Esophagus squamous epithelium (tissue), 5 donors: ENCODE measurements around the gene TRABD2A. TPM values are rescaled to one million over a fixed set of nuclear protein-coding genes. Genes with fewer than 3 reads are reported as not detected.
A peak's percentile ranks its signal among the peaks of the same experiment; 100 is the strongest.

ENCODE experiments used
- DNase-seq: peaks from one replicate; lab custom pipeline; 2025; lab: John Stamatoyannopoulos, UW
- H3K27ac ChIP-seq, 4 donors: fragments of 200-600 bp; sonication (generic); one replicate each; pipeline ENCODE4 v1.5.1; 2016 to 2019; ENCODE audit warnings: mild to moderate bottlenecking in 1 of 4
- H3K27me3 ChIP-seq, 4 donors: fragments of 200-600 bp; sonication (generic); 1 replicate in 3 of 4; 2 replicates in 1 of 4; pipeline versions ENCODE4 v1.5.1 to v1.6.0; 2017 to 2021; ENCODE audit warnings: antibody characterized with exemption in 1 of 4
- H3K36me3 ChIP-seq, 3 donors: fragments of 200-600 bp; sonication (generic); one replicate each; pipeline ENCODE4 v1.5.1; 2016 to 2019
- H3K4me1 ChIP-seq, 3 donors: fragments of 200-600 bp; sonication (generic); one replicate each; pipeline ENCODE4 v1.5.1; 2017 to 2019
- H3K4me3 ChIP-seq, 4 donors: fragments of 200-600 bp; sonication (generic); 1 replicate in 3 of 4; 2 replicates in 1 of 4; pipeline ENCODE4 v1.5.1; 2016 to 2019; ENCODE audit warnings: mild to moderate bottlenecking in 2 of 4, moderate library complexity in 1 of 4
- H3K9me3 ChIP-seq, 3 donors: fragments of 200-600 bp; sonication (generic); one replicate each; pipeline ENCODE4 v1.5.1; 2016 to 2019
- POLR2A ChIP-seq, 4 donors: fragments of 450-650 bp; IDR thresholded peaks; one replicate each; pipeline ENCODE4 v1.6.1; 2017; ENCODE audit warnings: antibody characterized with exemption in 4 of 4, mild to moderate bottlenecking in 4 of 4, moderate library complexity in 3 of 4
- WGBS, 2 donors: methylation state at CpG; one replicate each; pipeline ENCODE4 v1.1.5; 2018; 5-methylcytosine and 5-hydroxymethylcytosine counted together
- intact Hi-C: fragments of 100-400 bp; cut with DNase I; formaldehyde crosslinking; loops from one replicate; pipeline ENCODE4 v1.15.0; 2022
- total RNA-seq, 4 donors: library from RNA; depleted of rRNA; stranded (reverse); fragments of >200 nt; gene quantifications; one replicate each; pipeline ENCODE4 v1.1.0, GENCODE V29; 2016
- TF ChIP-seq, protein P1 (sequence below), 6 experiments: fragments of 450-650 bp in 4 of 6; fragments of 200-600 bp in 2 of 6; sonication (generic) in 2 of 6; IDR thresholded peaks; one replicate each; pipeline ENCODE4 v1.5.1; 2016 to 2019; ENCODE audit warnings: antibody characterized with exemption in 6 of 6, mild to moderate bottlenecking in 4 of 6, moderate library complexity in 4 of 6
- donor health status: DM: yes; HTN: yes; CAD: no.

TRABD2A gene
- total RNA-seq, 4 donors from 2014 or later = 0.53 to 1.8 (median 0.76) TPM; not detected in 1

DNA sequence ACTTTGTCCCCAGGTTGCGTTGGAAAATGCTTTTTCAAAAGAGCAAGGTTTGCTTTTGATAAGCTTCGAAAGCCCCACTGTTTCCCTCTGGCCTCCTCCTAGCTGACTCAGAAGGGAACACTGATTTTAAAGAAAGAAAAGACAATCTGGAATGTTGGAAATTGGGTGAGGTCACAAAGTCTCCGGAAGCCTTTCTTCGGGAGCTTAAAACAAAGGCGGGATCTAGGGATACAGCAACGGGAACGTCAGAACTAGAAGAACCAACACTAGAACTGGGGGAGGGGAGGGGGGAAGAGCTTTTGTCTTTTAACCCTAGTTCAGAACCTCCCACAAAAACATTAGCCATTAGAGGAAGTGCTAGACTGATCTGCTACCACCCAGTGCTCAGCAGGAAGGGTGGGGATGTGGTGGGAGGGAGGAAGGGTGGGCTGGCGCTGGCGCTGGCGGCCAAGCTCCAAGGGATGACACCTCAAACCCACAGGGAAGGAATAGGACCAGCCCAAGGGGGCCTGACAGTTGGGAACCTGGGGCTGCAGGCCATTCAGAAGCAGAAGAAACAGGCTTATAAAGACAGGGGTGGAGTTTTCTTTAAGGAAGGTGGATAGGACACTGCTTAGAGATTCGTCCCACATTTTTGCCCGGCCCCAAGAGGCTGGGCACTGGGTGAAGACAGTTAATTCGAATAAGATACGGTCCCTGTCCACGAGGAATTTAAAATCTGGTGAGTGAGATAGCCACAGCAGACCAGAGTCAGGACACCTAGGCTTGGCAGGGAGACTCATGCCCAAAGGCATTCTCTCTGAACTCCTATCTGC is 26.2 kb upstream of the TRABD2A start:
- peak; percentile 52 for DNase-seq
- peaks cover 9 to 39% (median 20%) of the 10 kb centered on the region in 3 donors for H3K4me1 ChIP-seq
- peak overlapping the region; percentile 81 to 98 (median 86) for H3K4me3 ChIP-seq
- no peaks in the 10 kb centered on the region for H3K9me3 ChIP-seq
- intact Hi-C loops = no loop called here
- no peaks in the 10 kb centered on the region for H3K36me3 ChIP-seq
- WGBS, 2 donors = 4 to 8% methylated on average over 13 to 14 of the region's 15 CpGs
- TF ChIP-seq, protein P1, sequence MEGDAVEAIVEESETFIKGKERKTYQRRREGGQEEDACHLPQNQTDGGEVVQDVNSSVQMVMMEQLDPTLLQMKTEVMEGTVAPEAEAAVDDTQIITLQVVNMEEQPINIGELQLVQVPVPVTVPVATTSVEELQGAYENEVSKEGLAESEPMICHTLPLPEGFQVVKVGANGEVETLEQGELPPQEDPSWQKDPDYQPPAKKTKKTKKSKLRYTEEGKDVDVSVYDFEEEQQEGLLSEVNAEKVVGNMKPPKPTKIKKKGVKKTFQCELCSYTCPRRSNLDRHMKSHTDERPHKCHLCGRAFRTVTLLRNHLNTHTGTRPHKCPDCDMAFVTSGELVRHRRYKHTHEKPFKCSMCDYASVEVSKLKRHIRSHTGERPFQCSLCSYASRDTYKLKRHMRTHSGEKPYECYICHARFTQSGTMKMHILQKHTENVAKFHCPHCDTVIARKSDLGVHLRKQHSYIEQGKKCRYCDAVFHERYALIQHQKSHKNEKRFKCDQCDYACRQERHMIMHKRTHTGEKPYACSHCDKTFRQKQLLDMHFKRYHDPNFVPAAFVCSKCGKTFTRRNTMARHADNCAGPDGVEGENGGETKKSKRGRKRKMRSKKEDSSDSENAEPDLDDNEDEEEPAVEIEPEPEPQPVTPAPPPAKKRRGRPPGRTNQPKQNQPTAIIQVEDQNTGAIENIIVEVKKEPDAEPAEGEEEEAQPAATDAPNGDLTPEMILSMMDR (IDR thresholded peaks at IDR 0.05) = no peak
- TF ChIP-seq POLR2A (IDR thresholded peaks at IDR 0.05) = peak in 2 of 4 donors; percentile 45 to 55
- H3K27ac ChIP-seq = peak overlapping the region; percentile 97 to 100 (median 98)
- no peaks in the 10 kb centered on the region for H3K27me3 ChIP-seq

GRCh38 chr2:84906108-84906899 is 25.4 kb upstream of the TRABD2A start:
- no peak for TF ChIP-seq POLR2A (IDR thresholded peaks at IDR 0.05)
- TF ChIP-seq, protein P1 (IDR thresholded peaks at IDR 0.05) = no peak
- intact Hi-C loops = no loop called here
- 0 to 2% methylated on average over 27 to 32 of the region's 38 CpGs for WGBS, 2 donors
- no peak for DNase-seq
- no peaks in the 10 kb centered on the region for H3K36me3 ChIP-seq
- peak overlapping the region; percentile 97 to 100 (median 98) for H3K27ac ChIP-seq
- no peaks in the 10 kb centered on the region for H3K27me3 ChIP-seq
- H3K4me3 ChIP-seq = peak overlapping the region; percentile 81 to 98 (median 86)
- H3K9me3 ChIP-seq = no peaks in the 10 kb centered on the region
- H3K4me1 ChIP-seq = peaks cover 9 to 39% (median 20%) of the 10 kb centered on the region in 3 donors

- TF ChIP-seq, protein P1 (IDR thresholded peaks at IDR 0.05) = peak in 2 of 6 experiments; percentile 23 to 27
- peak in 3 of 4 donors; percentile 31 to 99 (median 98) for TF ChIP-seq POLR2A (IDR thresholded peaks at IDR 0.05)
- DNase-seq = peak; percentile 55
Observed at GRCh38 chr2:84905181-84906107, 24.6 kb upstream of the TRABD2A start, which contains the start of gene TMSB10. TSS of gene TMSB10 (plus strand) at chr2:84905656.

GRCh38 chr2:84904717-84905174 is 23.9 kb upstream of the TRABD2A start:
- WGBS, 2 donors = 0% methylated on average over 7 to 11 of the region's 21 CpGs
- H3K36me3 ChIP-seq = no peaks in the 10 kb centered on the region
- DNase-seq = peak; percentile 13
- H3K4me1 ChIP-seq = peaks cover 9 to 39% (median 20%) of the 10 kb centered on the region in 3 donors
- peak overlapping the region; percentile 97 to 100 (median 98) for H3K27ac ChIP-seq
- TF ChIP-seq POLR2A (IDR thresholded peaks at IDR 0.05) = peak in 1 of 4 donors; percentile 14
- TF ChIP-seq, protein P1 (IDR thresholded peaks at IDR 0.05) = no peak
- H3K4me3 ChIP-seq = peak overlapping the region; percentile 81 to 98 (median 86)
- intact Hi-C loops = no loop called here
- H3K9me3 ChIP-seq = no peaks in the 10 kb centered on the region
- H3K27me3 ChIP-seq = no peaks in the 10 kb centered on the region

More at GRCh38 chr2:84905181-84906107, 24.6 kb upstream of the TRABD2A start, which contains the start of gene TMSB10:
- H3K4me1 ChIP-seq = peaks cover 9 to 39% (median 20%) of the 10 kb centered on the region in 3 donors
- intact Hi-C loops = no loop called here
- peak within 1 kb of the TSS; percentile 81 to 98 (median 86) for H3K4me3 ChIP-seq
- H3K27me3 ChIP-seq = no peaks in the 10 kb centered on the region
- H3K9me3 ChIP-seq = no peaks in the 10 kb centered on the region
- 0 to 7% methylated on average over 5 to 12 of the region's 94 CpGs for WGBS, 2 donors
- peak within 1 kb of the TSS; percentile 97 to 100 (median 98) for H3K27ac ChIP-seq
- no peaks in the 10 kb centered on the region for H3K36me3 ChIP-seq
